Natural killer cell (primary cell): ENCODE results near the gene DDRGK1. TPM values are rescaled to one million over a fixed set of nuclear protein-coding genes. Genes with fewer than 3 reads are reported as not detected.
A peak's percentile ranks its signal among the peaks of the same experiment; 100 is the strongest.

Source experiments
- ATAC-seq, 3 donors: fragments of 150-1000 bp in 2 of 3; fragments of 200-7000 bp in 1 of 3; cut with Tn5 transposase; 1 replicate in 1 of 3; 2 replicates in 2 of 3; pipeline ENCODE4 v1.10.0; 2021; ENCODE audit warnings: mild to moderate bottlenecking in 2 of 3, moderate library complexity in 2 of 3
- DNase-seq, 2 donors: peaks; one replicate each; pipeline versions ENCODE4 v3.0.0 to v3.0.0-alpha.2; 2013 to 2021; ENCODE audit warnings: mixed read lengths in 1 of 2
- H3K27ac ChIP-seq: one replicate; pipeline ENCODE4 v1.5.1; 2013; ENCODE audit warnings: mild to moderate bottlenecking, low read length
- H3K27me3 ChIP-seq: one replicate; pipeline ENCODE4 v1.6.1; 2013; ENCODE audit warnings: low read length; ENCODE audit not compliant: control insufficient read depth, insufficient read depth
- H3K36me3 ChIP-seq: one replicate; pipeline ENCODE4 v1.6.1; 2013; ENCODE audit warnings: low read length; ENCODE audit not compliant: control insufficient read depth, insufficient read depth
- H3K4me1 ChIP-seq: one replicate; pipeline ENCODE4 v1.6.1; 2013; ENCODE audit warnings: low read length; ENCODE audit not compliant: control insufficient read depth, insufficient read depth
- H3K4me3 ChIP-seq: one replicate; pipeline ENCODE4 v1.5.1; 2013; ENCODE audit warnings: low read length
- H3K9me3 ChIP-seq: one replicate; pipeline ENCODE4 v1.6.1; 2013; ENCODE audit warnings: low read length; ENCODE audit not compliant: control insufficient read depth, insufficient read depth
- H3K27ac Mint-ChIP-seq, 2 donors: one replicate each; pipeline ENCODE4 v1.8.0; 2022; ENCODE audit warnings: mild to moderate bottlenecking in 2 of 2, mixed read lengths in 2 of 2, moderate library complexity in 1 of 2
- H3K27me3 Mint-ChIP-seq, 2 donors: one replicate each; pipeline ENCODE4 v1.8.0; 2022; ENCODE audit warnings: low read depth in 2 of 2, mixed read lengths in 2 of 2
- H3K36me3 Mint-ChIP-seq: one replicate; pipeline ENCODE4 v1.8.0; 2022; ENCODE audit warnings: mixed read lengths
- H3K4me1 Mint-ChIP-seq, 2 donors: one replicate each; pipeline ENCODE4 v1.8.0; 2022; ENCODE audit warnings: mixed read lengths in 2 of 2
- H3K4me3 Mint-ChIP-seq: one replicate; pipeline ENCODE4 v1.8.0; 2022; ENCODE audit warnings: mild to moderate bottlenecking, moderate library complexity, mixed read lengths
- H3K9me3 Mint-ChIP-seq, 2 donors: one replicate each; pipeline ENCODE4 v1.8.0; 2022; ENCODE audit warnings: mixed read lengths in 2 of 2
- WGBS: methylation state at CpG from one replicate; pipeline ENCODE4 v1.1.7; 2013; ENCODE audit warnings: missing lambda C conversion rate; ENCODE audit not compliant: insufficient coverage; 5-methylcytosine and 5-hydroxymethylcytosine counted together
- intact Hi-C: fragments of 100-400 bp; cut with micrococcal nuclease; formaldehyde crosslinking; loops from one replicate; pipeline ENCODE4 v1.14.2; 2022
- total RNA-seq, 4 donors: library from RNA; stranded (reverse); fragments of 120-200 nt in 1 of 4; gene quantifications; one replicate each; pipeline versions ENCODE4 v1.2.3 to v1.2.4, GENCODE V29; 2013 to 2022
- TF ChIP-seq, protein P1 (sequence below): fragments of 200-600 bp; IDR thresholded peaks from one replicate; pipeline ENCODE4 v1.8.0; 2022; ENCODE audit warnings: antibody characterized with exemption

DDRGK1 gene
- total RNA-seq, 3 donors from 2014 or later (not counting 1 experiment from before 2014, with no cell fraction given) = 47.8 to 52.6 (median 52.4) TPM

DNA sequence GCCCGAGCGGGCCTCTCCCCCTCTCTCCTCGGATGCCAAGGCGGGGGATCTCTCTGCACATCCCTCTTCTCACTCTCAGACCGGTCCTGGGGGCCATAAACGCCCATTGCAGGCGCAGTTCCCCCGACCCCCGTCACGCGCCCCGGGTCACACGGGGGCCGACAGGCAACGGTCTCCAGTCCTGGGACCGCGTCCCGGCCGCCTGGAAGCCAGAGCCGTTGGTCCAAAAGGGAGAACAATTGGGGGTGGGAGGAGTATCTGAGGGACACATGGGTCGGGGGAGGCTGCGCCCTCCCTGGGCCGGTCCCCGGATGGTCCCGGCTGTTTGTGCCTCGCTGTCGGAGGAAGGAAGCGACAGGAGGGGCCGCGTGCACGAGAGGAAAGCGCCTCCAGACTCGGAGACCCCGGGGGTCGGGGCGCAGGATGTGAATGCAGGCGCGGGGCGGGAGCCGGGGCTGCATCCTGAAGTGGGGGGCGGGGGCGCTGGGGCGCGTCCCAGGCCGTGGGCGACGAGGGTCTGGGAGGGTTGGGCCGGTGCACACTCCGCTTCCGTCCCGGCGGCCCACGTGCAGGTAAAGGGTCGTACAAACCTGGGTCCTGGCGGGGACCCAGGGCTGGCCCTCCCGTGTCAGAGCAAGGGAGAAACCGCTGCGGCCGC is 33.6 kb upstream of the DDRGK1 start:
- Histone ChIP-seq H3K36me3 (no peaks in the 10 kb centered on the region), H3K27me3 (peaks cover 29% of the 10 kb centered on the region), H3K4me3 (peak overlapping the region; percentile 48), H3K4me1 (peaks cover 24% of the 10 kb centered on the region), H3K9me3 (no peaks in the 10 kb centered on the region), H3K27ac (no peak overlapping the region)
- H3K4me1 Mint-ChIP-seq = peaks cover 8 to 12% of the 10 kb centered on the region in 2 donors
- H3K36me3 Mint-ChIP-seq = no peaks in the 10 kb centered on the region
- H3K9me3 Mint-ChIP-seq = no peaks in the 10 kb centered on the region
- WGBS = 5% methylated on average over 59 of the region's 59 CpGs
- H3K27me3 Mint-ChIP-seq = peaks cover 45 to 52% of the 10 kb centered on the region in 2 donors
- TF ChIP-seq, protein P1, sequence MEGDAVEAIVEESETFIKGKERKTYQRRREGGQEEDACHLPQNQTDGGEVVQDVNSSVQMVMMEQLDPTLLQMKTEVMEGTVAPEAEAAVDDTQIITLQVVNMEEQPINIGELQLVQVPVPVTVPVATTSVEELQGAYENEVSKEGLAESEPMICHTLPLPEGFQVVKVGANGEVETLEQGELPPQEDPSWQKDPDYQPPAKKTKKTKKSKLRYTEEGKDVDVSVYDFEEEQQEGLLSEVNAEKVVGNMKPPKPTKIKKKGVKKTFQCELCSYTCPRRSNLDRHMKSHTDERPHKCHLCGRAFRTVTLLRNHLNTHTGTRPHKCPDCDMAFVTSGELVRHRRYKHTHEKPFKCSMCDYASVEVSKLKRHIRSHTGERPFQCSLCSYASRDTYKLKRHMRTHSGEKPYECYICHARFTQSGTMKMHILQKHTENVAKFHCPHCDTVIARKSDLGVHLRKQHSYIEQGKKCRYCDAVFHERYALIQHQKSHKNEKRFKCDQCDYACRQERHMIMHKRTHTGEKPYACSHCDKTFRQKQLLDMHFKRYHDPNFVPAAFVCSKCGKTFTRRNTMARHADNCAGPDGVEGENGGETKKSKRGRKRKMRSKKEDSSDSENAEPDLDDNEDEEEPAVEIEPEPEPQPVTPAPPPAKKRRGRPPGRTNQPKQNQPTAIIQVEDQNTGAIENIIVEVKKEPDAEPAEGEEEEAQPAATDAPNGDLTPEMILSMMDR = no peak
- intact Hi-C loops = no loop called here
- no peak overlapping the region for H3K27ac Mint-ChIP-seq
- DNase-seq (peak in 1 of 2 donors; percentile 19), ATAC-seq (peak in 1 of 3 donors; percentile 17)
- H3K4me3 Mint-ChIP-seq = peak overlapping the region; percentile 81

DNA sequence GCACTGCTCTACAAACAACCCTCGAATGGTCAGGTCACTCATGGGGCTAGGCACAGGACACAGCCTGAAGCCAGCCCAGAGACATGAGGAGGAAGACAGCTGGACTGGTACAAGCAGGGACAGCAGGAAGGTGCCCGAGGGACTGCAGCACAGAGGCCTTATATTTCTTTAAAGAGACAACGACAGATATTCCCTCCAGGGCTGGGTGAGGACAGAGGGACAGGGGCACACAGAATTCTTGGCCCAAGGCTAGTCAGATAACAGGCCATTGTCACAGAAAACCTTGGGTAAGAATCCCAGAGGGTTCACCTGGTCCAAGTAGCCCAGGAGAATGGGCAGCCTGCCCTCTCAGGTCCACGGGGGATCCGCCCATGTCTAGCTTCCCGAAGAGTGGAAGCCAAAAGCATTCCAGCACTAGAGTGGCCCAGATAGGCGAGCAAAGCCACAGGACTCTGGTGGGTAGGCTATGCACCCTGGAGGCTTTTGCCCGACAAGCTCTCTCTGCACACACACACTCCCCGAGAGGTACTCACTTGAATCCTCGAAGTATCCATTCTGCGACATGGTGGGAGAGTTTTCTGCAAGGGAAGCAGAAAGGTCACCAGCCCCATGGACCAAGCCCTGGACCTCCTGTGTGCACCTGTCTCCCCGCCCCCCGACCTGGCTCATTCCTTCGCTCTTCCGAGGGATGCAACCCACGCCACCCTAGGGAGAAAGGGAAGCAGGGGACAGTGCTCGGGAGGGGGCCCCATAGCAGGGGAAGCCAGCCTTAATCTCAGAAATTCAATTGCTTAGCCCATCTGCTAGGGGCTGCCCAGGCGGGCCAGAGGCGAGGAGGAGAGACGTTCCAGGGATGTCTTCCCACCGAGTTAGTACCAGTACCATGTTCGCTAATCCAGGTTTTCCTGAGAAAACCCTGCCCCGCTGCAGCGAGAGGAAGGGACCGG is 32.8 kb upstream of the DDRGK1 start:
- peaks cover 24% of the 10 kb centered on the region for H3K4me1 ChIP-seq
- H3K36me3 Mint-ChIP-seq = no peaks in the 10 kb centered on the region
- H3K4me3 ChIP-seq = no peak overlapping the region
- no peak for ATAC-seq
- H3K9me3 ChIP-seq = no peaks in the 10 kb centered on the region
- peaks cover 8 to 12% of the 10 kb centered on the region in 2 donors for H3K4me1 Mint-ChIP-seq
- peaks cover 40 to 49% of the 10 kb centered on the region in 2 donors for H3K27me3 Mint-ChIP-seq
- 77% methylated on average over 24 of the region's 25 CpGs for WGBS
- intact Hi-C loops = no loop called here
- H3K27me3 ChIP-seq = peaks cover 29% of the 10 kb centered on the region
- no peak for DNase-seq
- TF ChIP-seq, protein P1 = no peak
- no peak overlapping the region for H3K27ac ChIP-seq
- no peaks in the 10 kb centered on the region for H3K36me3 ChIP-seq
- no peak overlapping the region for H3K27ac Mint-ChIP-seq
- peak overlapping the region; percentile 79 for H3K4me3 Mint-ChIP-seq
- H3K9me3 Mint-ChIP-seq = no peaks in the 10 kb centered on the region

DNA sequence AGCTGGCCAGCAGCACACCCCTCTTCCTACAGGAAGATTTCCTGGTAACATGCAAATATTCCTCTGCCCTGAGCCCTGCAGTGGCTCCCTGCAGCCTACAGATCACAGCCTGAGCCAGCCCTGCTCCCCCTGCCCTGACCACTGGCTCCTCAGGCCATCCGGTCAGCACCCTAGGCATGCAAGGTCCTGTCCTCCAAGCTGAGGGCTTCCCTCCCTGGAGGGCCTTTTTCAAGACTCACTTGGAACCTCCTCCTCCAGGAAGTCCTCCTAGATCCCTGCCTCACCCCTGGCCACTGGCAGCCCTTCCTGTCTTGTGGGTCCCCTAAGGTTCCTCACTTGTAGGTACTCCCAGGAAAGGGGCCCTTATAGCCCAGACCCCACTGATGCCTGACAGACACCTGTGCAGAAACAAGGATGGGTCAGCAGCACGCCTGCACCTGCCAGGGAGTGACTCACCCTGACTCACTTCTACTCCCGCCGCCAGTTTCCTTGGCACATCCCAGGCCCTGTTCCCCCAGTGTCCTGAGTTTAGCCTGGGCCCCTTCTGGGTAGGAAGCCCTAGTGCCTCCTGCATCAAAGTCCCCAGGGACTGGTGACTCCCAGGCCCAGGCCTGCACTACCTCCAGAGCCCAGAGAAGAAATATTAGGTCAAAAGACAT is 31.3 kb upstream of the DDRGK1 start:
- WGBS = 92% methylated on average over 4 of the region's 4 CpGs
- H3K36me3 ChIP-seq = no peaks in the 10 kb centered on the region
- no peaks in the 10 kb centered on the region for H3K9me3 ChIP-seq
- H3K27me3 ChIP-seq = peaks cover 29% of the 10 kb centered on the region
- Mint-ChIP-seq H3K9me3 (no peaks in the 10 kb centered on the region), H3K4me1 (peaks cover 8 to 12% of the 10 kb centered on the region in 2 donors), H3K27ac (no peak overlapping the region), H3K27me3 (peaks cover 28 to 40% of the 10 kb centered on the region in 2 donors), H3K4me3 (no peak overlapping the region), H3K36me3 (no peaks in the 10 kb centered on the region)
- DNase-seq (no peak), ATAC-seq (no peak)
- H3K27ac ChIP-seq = no peak overlapping the region
- intact Hi-C loops = no loop called here
- no peak overlapping the region for H3K4me3 ChIP-seq
- TF ChIP-seq, protein P1 = no peak
- H3K4me1 ChIP-seq = peaks cover 24% of the 10 kb centered on the region
